Measurements from ENCODE around the gene LRRTM1. TPM values are rescaled to one million over a fixed set of nuclear protein-coding genes. Genes with fewer than 3 reads are reported as not detected.

The LRRTM1 gene
- total and polyA plus RNA-seq, 2 of the 8 experiments (the other 6 are each of a cell fraction or from before 2014, with no cell fraction given): 1.4 to 2.3 TPM

DNA sequence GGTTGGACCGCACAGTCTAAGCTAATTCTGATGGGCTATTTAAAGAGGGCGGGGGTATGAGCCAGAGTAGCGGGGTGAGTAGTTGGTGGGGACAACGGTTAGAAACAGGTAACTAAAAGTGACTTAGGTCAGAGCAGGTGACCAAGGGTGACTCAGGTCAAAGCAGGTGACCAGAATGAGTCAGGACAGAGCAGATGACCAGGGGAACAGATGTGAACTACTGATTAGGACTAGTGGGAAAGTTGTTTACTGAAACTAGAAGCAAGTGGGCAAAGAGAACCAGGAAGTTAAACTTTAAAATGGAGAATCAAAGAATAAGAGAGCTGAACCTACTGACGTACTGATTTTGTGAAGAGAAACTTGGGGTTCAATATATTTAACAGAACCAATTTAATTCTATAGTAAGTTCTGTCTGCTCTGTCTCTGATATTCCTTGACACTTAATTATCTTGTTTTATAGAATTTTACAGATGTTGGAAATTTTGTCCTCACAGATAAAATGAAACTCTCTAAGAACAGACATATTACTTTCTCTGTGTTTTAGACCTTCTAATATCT is 7.8 kb upstream of the LRRTM1 start:
- no peak overlapping the region for H3K4ac ChIP-seq (replicated peaks; ENCODE audit: insufficient read length, low read depth, low read length)
- no peak overlapping the region for H3K18ac ChIP-seq (ENCODE audit: extremely low read depth, low read length)
- H3K36me3 ChIP-seq (ENCODE audit: control insufficient read depth in 2 of 4, insufficient read depth in 4 of 4, low read length in 3 of 4): no peaks in the 10 kb centered on the region
- CTCF ChIA-PET (ENCODE audit: partially characterized antibody): interaction anchor here (2.7 kb wide), 1 partner anchor 11 kb away, joined by 6 read pairs; no protein-coding TSS in a partner anchor
- H3K79me1 ChIP-seq (ENCODE audit: low read depth, low read length): no peaks in the 10 kb centered on the region
- no peak overlapping the region for H2BK20ac ChIP-seq (ENCODE audit: low read length)
- 89% methylated on average over 5 of the region's 5 CpGs; no CpG with 5 or more reads in 1 of the 2 experiments for WGBS, 2 experiments (ENCODE audit: extremely low coverage in 1 of 2, insufficient coverage in 1 of 2, insufficient read length in 1 of 2, insufficient replicate concordance in 2 of 2, low coverage in 1 of 2, low lambda C conversion rate in 2 of 2, missing lambda C conversion rate in 1 of 2)
- no peak overlapping the region for H2BK12ac ChIP-seq (ENCODE audit: low read depth, low read length)
- POLR2A ChIA-PET (ENCODE audit: partially characterized antibody): no interaction called here
- H2AK5ac ChIP-seq (ENCODE audit: low read depth, low read length): no peak overlapping the region
- H2BK5ac ChIP-seq (ENCODE audit: low read depth, low read length): no peak overlapping the region
- H3K27me3 ChIP-seq (replicated peaks in 1 of 4; ENCODE audit: control insufficient read depth in 3 of 4, extremely low read depth in 1 of 4, insufficient read depth in 3 of 4, low read length in 3 of 4): no peaks in the 10 kb centered on the region
- H3K79me2 ChIP-seq (ENCODE audit: control insufficient read depth in 1 of 2, insufficient read depth in 2 of 2, low read length in 2 of 2): no peaks in the 10 kb centered on the region
- H4K8ac ChIP-seq (ENCODE audit: extremely low read depth, insufficient read depth, low read length): no peak overlapping the region
- H3K9ac ChIP-seq (replicated peaks in 1 of 4; ENCODE audit: extremely low read depth in 1 of 4, low read depth in 3 of 4, low read length in 3 of 4): no peak overlapping the region
- no peak overlapping the region for H3K56ac ChIP-seq (replicated peaks; ENCODE audit: insufficient read length, low read depth, low read length)
- H2BK120ac ChIP-seq (replicated peaks; ENCODE audit: low read depth, low read length): no peak overlapping the region
- H3K4me3 ChIP-seq (ENCODE audit: extremely low read depth in 1 of 4, insufficient read depth in 2 of 4, low read depth in 3 of 4, low read length in 4 of 4): no peak overlapping the region
- no peak for DNase-seq (ENCODE audit: low read depth in 1 of 2, low spot score in 2 of 2)
- no peak overlapping the region for H3K23ac ChIP-seq (ENCODE audit: insufficient read length)
- no peak overlapping the region for H3K14ac ChIP-seq (ENCODE audit: insufficient read length)
- no peaks in the 10 kb centered on the region for H3K4me1 ChIP-seq (replicated peaks in 1 of 4; ENCODE audit: control insufficient read depth in 3 of 4, insufficient read depth in 4 of 4, low read length in 3 of 4)
- no peak overlapping the region for H2BK15ac ChIP-seq (ENCODE audit: low read length)
- H3K27ac ChIP-seq (ENCODE audit: low read depth, low read length): no peak overlapping the region
- H3K23me2 ChIP-seq (ENCODE audit: low read depth, low read length): no peaks in the 10 kb centered on the region
- H3K9me3 ChIP-seq (ENCODE audit: insufficient read depth in 2 of 2, low read depth in 1 of 2, low read length in 1 of 2): no peaks in the 10 kb centered on the region
- no peak for FAIRE-seq
- H3K4me2 ChIP-seq (ENCODE audit: insufficient read depth in 1 of 2, low read depth in 2 of 2, low read length in 2 of 2): no peak overlapping the region
- no peak overlapping the region for H2AFZ ChIP-seq (ENCODE audit: low read length)
- H4K91ac ChIP-seq (replicated peaks; ENCODE audit: insufficient read length, low read length): no peak overlapping the region
- H4K5ac ChIP-seq (ENCODE audit: insufficient read length, low read depth, low read length): no peak overlapping the region
- peaks cover 0 to 2% of the 10 kb centered on the region in 2 experiments for H4K20me1 ChIP-seq (replicated peaks in 1 of 2; ENCODE audit: control insufficient read depth in 1 of 2, insufficient read depth in 2 of 2, low read length in 2 of 2)
- TF ChIP-seq SRF (IDR thresholded peaks at IDR 0.05; ENCODE audit: low read depth, low read length) (no peak), PHF8 (conservative IDR thresholded peaks at IDR 0.05; ENCODE audit: low read depth, low read length) (no peak), SP4 (IDR thresholded peaks at IDR 0.05; ENCODE audit: low read length) (no peak), NANOG (IDR thresholded peaks at IDR 0.05; ENCODE audit: insufficient read depth, low read depth, low read length, poor library complexity, severe bottlenecking) (no peak), CREB1 (IDR thresholded peaks at IDR 0.05) (no peak), BACH1 (IDR thresholded peaks at IDR 0.05; ENCODE audit: low read length) (no peak), SIRT6 (IDR thresholded peaks at IDR 0.05; ENCODE audit: low read length) (no peak), NRF1 (IDR thresholded peaks at IDR 0.05; ENCODE audit: low read depth, low read length) (no peak), RNF2 (IDR thresholded peaks at IDR 0.05; ENCODE audit: borderline replicate concordance, low read depth, low read length, missing control alignments, poor library complexity, severe bottlenecking) (no peak), YY1 (IDR thresholded peaks at IDR 0.05; ENCODE audit: low read depth, low read length) (no peak), TAF1 (IDR thresholded peaks at IDR 0.05; ENCODE audit: low read depth, low read length) (no peak), JUN (IDR thresholded peaks at IDR 0.05; ENCODE audit: low read depth, low read length) (no peak), CEBPB (IDR thresholded peaks at IDR 0.05; ENCODE audit: low read depth, low read length) (no peak), SIX5 (IDR thresholded peaks at IDR 0.05; ENCODE audit: low read depth, low read length) (no peak), EP300 (IDR thresholded peaks at IDR 0.05; ENCODE audit: borderline replicate concordance in 1 of 2, low read depth in 2 of 2, low read length in 2 of 2) (no peak)
